GM21381 (cell line): ENCODE measurements around the gene MBNL2.

Experiments
- ATAC-seq: cut with Tn5 transposase; IDR thresholded peaks from one replicate; pipeline ENCODE4 v1.9.1; 2021; ENCODE audit warnings: mild to moderate bottlenecking, moderate library complexity; ENCODE audit not compliant: unreplicated experiment

The MBNL2 gene

DNA sequence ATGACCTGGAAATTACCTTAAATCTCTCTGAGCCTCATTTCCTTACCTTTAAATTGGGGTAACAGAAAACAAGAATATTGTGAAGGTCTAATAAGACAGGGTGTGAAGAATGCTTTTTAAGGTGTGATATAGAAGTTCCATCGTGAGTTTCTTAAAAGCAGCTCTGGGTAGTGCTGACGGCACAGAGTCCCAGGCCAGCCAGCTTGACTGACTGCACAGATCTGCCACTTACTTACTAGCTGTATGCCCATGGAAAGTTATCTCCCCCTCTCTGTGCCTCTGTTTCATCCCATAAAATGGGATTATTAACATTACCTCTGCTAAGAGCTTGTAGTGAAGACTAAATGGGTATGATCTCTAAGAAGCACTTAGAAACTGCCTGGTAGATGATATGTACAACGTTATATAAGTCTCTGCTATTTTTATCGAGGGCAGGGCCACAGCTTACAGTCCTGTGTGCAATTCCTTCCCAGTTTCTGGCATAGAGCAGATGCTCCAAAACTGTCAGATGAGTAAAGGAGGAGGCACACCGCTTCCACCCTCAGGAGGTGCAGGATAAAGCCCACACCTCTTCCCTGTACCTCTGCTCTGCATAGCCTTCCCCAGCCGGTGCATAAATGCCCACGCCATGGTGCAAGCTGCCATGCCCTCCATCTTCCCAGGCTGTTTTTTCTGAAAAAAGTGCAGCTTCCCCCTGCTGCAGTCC lies 99.6 kb downstream of the MBNL2 start:
- no peak for ATAC-seq

DNA sequence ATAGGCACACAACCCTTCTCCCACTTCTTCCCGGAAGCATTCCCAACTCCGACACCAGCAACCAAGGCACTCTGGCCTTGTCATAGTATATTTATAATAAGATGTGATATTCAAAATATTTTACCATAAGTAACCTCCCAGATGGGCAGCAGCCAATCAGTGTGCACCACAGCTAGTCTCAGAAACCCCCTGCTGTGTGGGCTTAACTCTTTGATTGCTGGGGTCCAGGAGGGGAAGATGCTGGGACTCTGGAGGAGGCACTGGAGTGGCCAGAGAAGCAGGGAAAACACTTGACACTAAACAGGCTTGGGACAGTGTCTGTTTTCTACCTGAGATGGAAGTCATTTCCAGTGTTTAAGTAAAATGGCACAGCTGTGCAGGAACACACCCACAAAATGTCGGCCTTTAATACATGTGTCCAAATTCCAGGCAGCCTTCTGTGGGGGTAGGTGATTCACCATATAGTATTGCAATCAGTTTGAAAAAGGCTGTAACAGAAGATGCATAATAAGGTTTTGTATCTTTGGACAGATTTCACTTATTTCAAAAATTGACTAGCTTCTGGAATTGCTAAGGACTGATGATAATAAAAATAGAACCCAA lies 100.7 kb downstream of the MBNL2 start:
- no peak for ATAC-seq

- no peak for ATAC-seq
Measured at GRCh38 chr13:97324115-97324514, 102.0 kb downstream of the MBNL2 start.

GRCh38 chr13:97325738-97326137 lies 103.6 kb downstream of the MBNL2 start:
- no peak for ATAC-seq

DNA sequence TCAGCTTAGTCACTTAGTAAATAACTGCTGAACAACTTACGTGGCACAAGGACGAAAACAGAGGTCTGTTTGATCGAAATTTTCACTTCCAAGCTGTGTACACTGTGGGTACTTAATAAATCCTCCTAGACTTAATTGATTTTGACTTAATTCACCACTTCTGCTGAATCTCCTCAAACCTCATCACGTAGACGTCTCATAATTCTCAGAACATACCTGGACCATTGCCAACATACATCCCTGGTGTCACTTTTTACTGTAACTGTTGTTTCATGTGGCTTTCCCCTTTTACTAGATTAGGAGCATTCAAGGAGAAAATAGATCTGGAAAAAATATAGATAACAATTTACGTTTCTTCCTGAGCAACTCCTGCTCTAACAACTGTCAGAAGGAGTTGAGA lies 105.0 kb downstream of the MBNL2 start:
- ATAC-seq, result no peak

DNA sequence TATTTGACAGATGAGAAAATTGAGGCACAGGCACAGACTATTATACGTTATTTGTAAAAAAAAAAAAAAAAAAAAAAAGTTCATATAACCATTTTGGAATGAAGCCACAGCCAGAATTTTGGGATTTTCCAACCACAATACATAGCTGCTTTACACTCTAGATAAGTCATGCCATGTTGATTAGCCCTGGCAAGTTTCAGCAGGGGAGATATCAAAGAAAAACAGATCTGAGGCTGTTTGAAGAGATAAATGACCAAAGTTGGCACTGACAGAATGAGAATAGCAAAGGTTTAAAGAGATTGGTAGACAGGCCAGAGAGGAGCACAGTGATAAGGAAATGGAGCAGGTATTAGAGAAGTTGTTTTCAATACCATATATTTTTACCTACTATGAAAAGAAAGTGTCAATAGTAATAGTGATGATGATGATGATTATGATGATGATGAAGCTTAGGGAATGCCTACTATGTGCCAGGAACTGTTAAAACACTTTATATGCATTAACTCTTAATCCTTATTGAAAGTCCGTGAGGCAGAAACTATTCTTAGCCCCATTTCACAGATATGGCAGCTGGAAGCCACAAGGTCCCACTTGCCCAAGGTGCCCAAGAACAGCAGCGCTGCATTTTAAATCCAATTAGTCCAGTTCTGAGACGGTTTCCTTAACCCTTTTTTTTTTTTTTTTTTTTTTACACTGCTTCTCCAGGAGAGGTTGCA lies 105.5 kb downstream of the MBNL2 start:
- ATAC-seq, result no peak

DNA sequence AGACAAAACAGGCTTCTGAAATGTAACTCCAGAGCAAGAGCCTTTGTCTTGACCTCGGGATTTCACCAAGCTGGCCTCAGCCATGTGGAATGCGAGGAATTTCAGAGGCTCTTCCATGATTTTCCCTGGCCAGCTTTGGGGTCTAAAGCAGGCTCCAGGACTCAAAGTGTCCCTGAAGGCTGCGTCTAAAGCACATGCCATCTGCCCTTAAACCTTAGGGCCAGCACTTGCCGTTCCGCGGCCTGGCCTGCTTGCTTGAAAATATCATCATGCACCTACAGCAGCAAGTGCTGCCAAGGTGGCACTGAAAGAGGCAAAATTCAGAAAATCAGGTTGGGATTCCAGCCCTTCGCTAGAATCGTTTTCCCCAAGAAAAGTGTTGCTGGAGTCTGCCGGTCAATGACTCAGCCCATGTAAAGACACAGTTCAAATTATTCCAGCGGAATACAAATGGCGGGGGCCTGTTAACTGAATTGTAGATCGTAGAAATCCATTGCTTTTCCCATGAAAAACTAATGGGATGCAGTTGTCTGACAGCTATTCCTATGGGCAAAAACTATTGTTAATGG lies 106.2 kb downstream of the MBNL2 start:
- ATAC-seq, result no peak

DNA sequence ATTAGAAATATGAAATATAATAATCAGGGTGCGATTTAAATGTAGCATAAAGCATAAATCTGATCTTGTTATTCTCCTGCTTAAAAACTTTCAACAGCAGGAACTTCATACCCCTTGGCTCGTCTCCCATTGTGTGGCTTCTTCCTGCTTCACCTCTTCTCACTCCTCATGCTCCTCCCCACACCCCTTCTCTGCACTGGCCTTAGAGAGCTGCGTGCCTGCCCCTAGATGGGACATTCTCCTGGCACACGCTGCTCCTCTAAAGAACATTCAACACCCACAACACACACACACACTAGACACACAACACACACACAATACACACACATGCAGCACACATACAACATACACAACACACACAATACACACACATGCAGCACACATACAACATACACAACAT lies 107.2 kb downstream of the MBNL2 start:
- no peak for ATAC-seq

- ATAC-seq, result no peak
Measured at GRCh38 chr13:97330448-97330847, 108.3 kb downstream of the MBNL2 start.

DNA sequence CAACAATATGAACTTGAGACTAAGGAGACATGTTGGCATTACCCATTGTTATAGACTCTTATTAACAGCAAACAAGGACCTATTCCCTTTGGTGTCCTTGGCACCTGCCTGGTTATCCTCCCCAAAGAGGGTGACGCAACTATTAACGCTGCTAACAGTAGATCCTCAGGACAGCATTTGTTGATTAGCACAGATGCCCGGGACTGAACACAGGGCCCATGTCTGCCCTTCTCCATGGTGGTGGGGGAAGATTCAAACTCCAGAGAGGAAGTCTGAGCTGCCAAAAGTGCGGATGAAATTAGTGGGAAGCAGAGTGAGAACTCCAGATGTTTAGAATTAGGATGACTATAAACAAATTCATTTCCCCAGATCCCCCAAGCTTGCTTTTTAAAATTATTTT lies 110.6 kb downstream of the MBNL2 start:
- no peak for ATAC-seq

DNA sequence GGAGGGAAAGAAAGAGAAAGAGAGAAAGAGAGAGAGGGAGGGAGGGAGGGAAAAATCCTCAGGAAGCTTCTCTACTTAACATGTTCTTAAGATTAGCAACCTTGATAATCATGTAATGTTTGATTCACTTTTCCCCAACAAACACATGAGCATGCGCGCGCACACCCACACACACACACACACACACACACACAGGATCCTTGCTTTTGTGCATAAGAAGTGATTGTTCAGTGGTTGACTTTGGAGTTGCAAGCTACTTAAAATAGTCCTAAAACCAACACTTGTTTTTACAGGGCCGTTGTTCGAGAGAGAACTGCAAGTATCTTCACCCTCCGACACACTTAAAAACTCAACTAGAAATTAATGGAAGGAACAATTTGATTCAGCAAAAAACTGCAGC lies 111.8 kb downstream of the MBNL2 start:
- no peak for ATAC-seq

- ATAC-seq, result no peak
Measured at GRCh38 chr13:97334690-97335089, 112.6 kb downstream of the MBNL2 start.

GRCh38 chr13:97335488-97336134 lies 113.5 kb downstream of the MBNL2 start:
- ATAC-seq, result no peak

- ATAC-seq, result no peak
Measured at GRCh38 chr13:97337985-97338499, 115.9 kb downstream of the MBNL2 start.

- ATAC-seq, result no peak
Measured at GRCh38 chr13:97338571-97338970, 116.4 kb downstream of the MBNL2 start.

DNA sequence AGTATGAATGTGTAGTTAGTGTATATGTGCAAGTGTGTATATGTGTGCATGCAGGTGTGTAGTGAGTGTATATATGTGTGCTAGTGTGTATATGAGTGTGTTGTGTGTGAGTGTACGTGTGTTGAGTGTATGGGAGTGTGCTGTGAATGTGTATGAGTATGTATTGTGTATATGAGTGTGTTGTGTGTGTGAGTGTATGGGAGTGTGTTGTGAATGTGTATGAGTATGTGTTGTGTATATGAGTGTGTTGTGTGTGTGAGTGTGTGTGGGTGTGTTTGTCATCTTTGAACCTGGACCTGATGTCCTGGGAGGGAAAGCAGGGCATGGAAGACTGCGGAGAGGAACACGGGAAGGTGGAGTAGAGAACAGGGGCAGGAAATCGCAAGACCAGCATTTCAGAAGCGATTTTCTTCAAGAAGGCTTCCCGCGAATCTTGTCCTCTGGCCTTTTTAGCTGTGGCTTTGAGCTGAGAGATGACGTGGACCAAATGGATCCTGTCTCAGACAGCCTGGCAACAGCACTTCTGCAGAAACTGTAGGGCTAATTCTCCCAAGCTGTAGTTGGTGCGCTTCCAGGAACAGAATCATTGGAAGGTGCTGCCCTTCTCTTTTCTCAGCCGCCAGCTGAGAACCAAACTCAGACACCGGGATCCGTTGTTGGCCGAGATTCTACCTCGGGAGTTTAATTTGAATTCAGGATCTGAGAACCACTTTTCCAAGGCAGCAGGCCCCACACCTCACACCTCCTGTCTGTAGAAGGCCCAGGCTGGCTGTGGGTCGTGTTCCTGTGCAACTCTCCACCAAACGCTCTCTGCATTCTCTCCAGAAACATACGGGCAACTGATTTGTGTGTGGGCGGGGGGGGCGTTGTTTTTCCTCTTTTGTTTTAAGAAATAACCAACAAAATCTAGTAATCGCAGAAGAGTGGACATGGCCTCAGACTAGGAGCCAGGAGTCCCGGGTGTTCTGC lies 117.2 kb downstream of the MBNL2 start:
- ATAC-seq, result no peak

- ATAC-seq, result no peak
Measured at GRCh38 chr13:97339988-97340749, 118.0 kb downstream of the MBNL2 start.

DNA sequence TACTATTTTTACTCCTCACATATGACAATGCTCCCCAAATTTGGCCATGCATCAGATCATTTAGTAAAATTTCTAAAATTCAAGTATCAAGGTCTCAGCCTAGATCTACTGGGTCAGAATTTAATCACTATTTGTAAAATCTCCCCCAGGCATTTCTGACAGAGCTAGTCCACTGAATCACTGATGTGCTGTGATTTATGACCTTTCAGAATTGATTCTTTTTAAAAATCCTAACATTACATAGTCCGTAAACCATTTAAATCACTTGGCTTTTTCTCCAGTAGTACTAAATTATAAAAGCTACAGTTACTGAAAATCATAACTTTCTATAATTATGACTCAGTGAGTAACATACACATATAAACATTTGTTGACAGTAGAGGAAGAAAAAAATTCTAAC lies 119.0 kb downstream of the MBNL2 start:
- no peak for ATAC-seq

DNA sequence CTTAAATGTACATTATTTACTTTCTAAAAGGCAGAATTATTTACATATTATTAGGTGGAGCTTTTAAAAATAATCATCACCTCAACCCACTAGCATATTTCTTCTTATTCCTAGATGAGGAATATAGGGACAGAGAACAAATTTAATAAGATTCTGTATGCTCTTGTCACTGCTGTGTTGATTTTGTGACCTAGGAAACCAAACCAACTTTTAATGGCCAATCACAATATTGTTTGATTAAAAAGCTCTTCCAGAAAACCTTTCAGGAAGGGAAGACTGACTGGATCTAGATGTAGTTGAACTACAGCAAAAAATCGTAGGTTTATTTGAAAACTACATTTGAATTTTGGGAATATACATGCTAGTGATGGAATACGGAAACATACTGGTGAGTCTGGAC lies 120.0 kb downstream of the MBNL2 start:
- no peak for ATAC-seq
